Mesodermal cell (in vitro differentiated cells): ENCODE data around the gene GRIA1.

Experiments
- H3K27ac ChIP-seq: 2 replicates; pipeline ENCODE4 v1.7.0; 2013; ENCODE audit warnings: mild to moderate bottlenecking, low read depth, low read length, moderate library complexity; ENCODE audit not compliant: severe bottlenecking
- H3K36me3 ChIP-seq: 2 replicates; pipeline ENCODE4 v1.7.1; 2013; ENCODE audit warnings: mild to moderate bottlenecking, low read length, moderate library complexity; ENCODE audit not compliant: control insufficient read depth, insufficient read depth
- H3K4me1 ChIP-seq: one replicate; pipeline ENCODE4 v1.7.1; 2013; ENCODE audit warnings: mild to moderate bottlenecking, low read length; ENCODE audit not compliant: insufficient read depth, control insufficient read depth, poor library complexity, severe bottlenecking
- H3K4me3 ChIP-seq: 2 replicates; pipeline ENCODE4 v1.7.0; 2013; ENCODE audit warnings: low read length, control low read depth, mild to moderate bottlenecking; ENCODE audit not compliant: insufficient read depth, poor library complexity, severe bottlenecking; ENCODE audit errors: extremely low read depth
- H3K9me3 ChIP-seq: 2 replicates; pipeline ENCODE4 v1.7.1; 2013; ENCODE audit warnings: mild to moderate bottlenecking, low read length, moderate library complexity; ENCODE audit not compliant: control insufficient read depth
- WGBS, 2 experiments: methylation state at CpG; one replicate each; pipeline ENCODE4 v1.1.5; 2013; ENCODE audit warnings: missing lambda C conversion rate in 2 of 2; ENCODE audit not compliant: insufficient coverage in 2 of 2; 5-methylcytosine and 5-hydroxymethylcytosine counted together

Gene GRIA1

GRCh38 chr5:153793699-153794098 lies 303.2 kb downstream of the GRIA1 start:
- peaks cover 13% of the 10 kb centered on the region for H3K4me1 ChIP-seq
- no peak overlapping the region for H3K4me3 ChIP-seq
- no peaks in the 10 kb centered on the region for H3K9me3 ChIP-seq
- H3K36me3 ChIP-seq, result no peaks in the 10 kb centered on the region
- H3K27ac ChIP-seq, result no peak overlapping the region
- WGBS, 2 experiments, result 100% methylated on average over 1 of the region's 1 CpG; no CpG with 5 or more reads in 1 of the 2 experiments

GRCh38 chr5:153794327-153794726 lies 303.9 kb downstream of the GRIA1 start:
- Histone ChIP-seq H3K9me3 (no peaks in the 10 kb centered on the region), H3K27ac (no peak overlapping the region), H3K4me3 (no peak overlapping the region), H3K4me1 (peaks cover 13% of the 10 kb centered on the region), H3K36me3 (no peaks in the 10 kb centered on the region)
- 96 to 97% methylated on average over 7 to 10 of the region's 10 CpGs for WGBS, 2 experiments

- H3K27ac ChIP-seq, result no peak overlapping the region
- no peaks in the 10 kb centered on the region for H3K9me3 ChIP-seq
- H3K4me3 ChIP-seq, result no peak overlapping the region
- H3K4me1 ChIP-seq, result peaks cover 13% of the 10 kb centered on the region
- WGBS, 2 experiments, result 100% methylated on average over 1 of the region's 2 CpGs
- H3K36me3 ChIP-seq, result no peaks in the 10 kb centered on the region
These were observed 306.1 kb downstream of the GRIA1 start for GRCh38 chr5:153796527-153796926.

- Histone ChIP-seq H3K9me3 (no peaks in the 10 kb centered on the region), H3K27ac (no peak overlapping the region)
These were observed 307.0 kb downstream of the GRIA1 start for GRCh38 chr5:153797484-153797883.

GRCh38 chr5:153798830-153799229 lies 308.4 kb downstream of the GRIA1 start:
- 94% methylated on average over 3 of the region's 5 CpGs; no CpG with 5 or more reads in 1 of the 2 experiments for WGBS, 2 experiments
- H3K27ac ChIP-seq, result no peak overlapping the region
- no peaks in the 10 kb centered on the region for H3K36me3 ChIP-seq
- no peak overlapping the region for H3K4me3 ChIP-seq
- peaks cover 13% of the 10 kb centered on the region for H3K4me1 ChIP-seq
- H3K9me3 ChIP-seq, result no peaks in the 10 kb centered on the region

More at GRCh38 chr5:153797484-153797883, 307.0 kb downstream of the GRIA1 start:
- Histone ChIP-seq H3K36me3 (no peaks in the 10 kb centered on the region), H3K4me3 (no peak overlapping the region), H3K4me1 (peaks cover 13% of the 10 kb centered on the region)
- 100% methylated on average over 2 of the region's 3 CpGs; no CpG with 5 or more reads in 1 of the 2 experiments for WGBS, 2 experiments

GRCh38 chr5:153799466-153799865 lies 309.0 kb downstream of the GRIA1 start:
- WGBS, 2 experiments, result 88 to 92% methylated on average over 2 of the region's 2 CpGs
- Histone ChIP-seq H3K4me3 (no peak overlapping the region), H3K27ac (no peak overlapping the region), H3K4me1 (peaks cover 13% of the 10 kb centered on the region), H3K36me3 (no peaks in the 10 kb centered on the region), H3K9me3 (no peaks in the 10 kb centered on the region)

GRCh38 chr5:153802050-153802821 lies 311.8 kb downstream of the GRIA1 start:
- H3K36me3 ChIP-seq, result no peaks in the 10 kb centered on the region
- no peaks in the 10 kb centered on the region for H3K9me3 ChIP-seq
- peaks cover 13% of the 10 kb centered on the region for H3K4me1 ChIP-seq
- H3K4me3 ChIP-seq, result no peak overlapping the region
- H3K27ac ChIP-seq, result no peak overlapping the region
- WGBS, 2 experiments, result 86 to 90% methylated on average over 12 of the region's 12 CpGs

- H3K4me1 ChIP-seq, result no peaks in the 10 kb centered on the region
- no peaks in the 10 kb centered on the region for H3K9me3 ChIP-seq
- no peak overlapping the region for H3K27ac ChIP-seq
- H3K4me3 ChIP-seq, result no peak overlapping the region
- 64 to 100% methylated on average over 1 to 2 of the region's 2 CpGs for WGBS, 2 experiments
- no peaks in the 10 kb centered on the region for H3K36me3 ChIP-seq
These were observed 317.3 kb downstream of the GRIA1 start for GRCh38 chr5:153807801-153808200.

- no peaks in the 10 kb centered on the region for H3K4me1 ChIP-seq
- H3K9me3 ChIP-seq, result no peaks in the 10 kb centered on the region
- H3K36me3 ChIP-seq, result no peaks in the 10 kb centered on the region
- no peak overlapping the region for H3K4me3 ChIP-seq
- H3K27ac ChIP-seq, result no peak overlapping the region
These were observed 318.7 kb downstream of the GRIA1 start for GRCh38 chr5:153809166-153809565.

GRCh38 chr5:153813901-153814300 lies 323.4 kb downstream of the GRIA1 start:
- no peaks in the 10 kb centered on the region for H3K9me3 ChIP-seq
- peaks cover 28% of the 10 kb centered on the region for H3K4me1 ChIP-seq
- H3K36me3 ChIP-seq, result no peaks in the 10 kb centered on the region
- no peak overlapping the region for H3K4me3 ChIP-seq
- 77 to 92% methylated on average over 2 to 3 of the region's 4 CpGs for WGBS, 2 experiments
- no peak overlapping the region for H3K27ac ChIP-seq

- peaks cover 30% of the 10 kb centered on the region for H3K4me1 ChIP-seq
- no peaks in the 10 kb centered on the region for H3K36me3 ChIP-seq
- H3K9me3 ChIP-seq, result no peaks in the 10 kb centered on the region
- no peak overlapping the region for H3K27ac ChIP-seq
- 67 to 75% methylated on average over 1 of the region's 2 CpGs for WGBS, 2 experiments
- no peak overlapping the region for H3K4me3 ChIP-seq
These were observed 326.4 kb downstream of the GRIA1 start for GRCh38 chr5:153816870-153817269.
